Activated CD8-positive, alpha-beta memory T cell treated with anti-CD3 and anti-CD28 coated beads for 24 hours (primary cell): ENCODE measurements around the gene TMEM219.

Source experiments
- DNase-seq: peaks from one replicate; pipeline ENCODE4 v3.0.0-alpha.2; 2020

TMEM219 gene

GRCh38 chr16:29983420-29984136, 21.7 kb downstream of the TMEM219 start:
- no peak for DNase-seq

- no peak for DNase-seq
These were observed 22.4 kb downstream of the TMEM219 start for GRCh38 chr16:29984137-29984763.

- no peak for DNase-seq
These were observed 22.9 kb downstream of the TMEM219 start for GRCh38 chr16:29984764-29985147.

DNA sequence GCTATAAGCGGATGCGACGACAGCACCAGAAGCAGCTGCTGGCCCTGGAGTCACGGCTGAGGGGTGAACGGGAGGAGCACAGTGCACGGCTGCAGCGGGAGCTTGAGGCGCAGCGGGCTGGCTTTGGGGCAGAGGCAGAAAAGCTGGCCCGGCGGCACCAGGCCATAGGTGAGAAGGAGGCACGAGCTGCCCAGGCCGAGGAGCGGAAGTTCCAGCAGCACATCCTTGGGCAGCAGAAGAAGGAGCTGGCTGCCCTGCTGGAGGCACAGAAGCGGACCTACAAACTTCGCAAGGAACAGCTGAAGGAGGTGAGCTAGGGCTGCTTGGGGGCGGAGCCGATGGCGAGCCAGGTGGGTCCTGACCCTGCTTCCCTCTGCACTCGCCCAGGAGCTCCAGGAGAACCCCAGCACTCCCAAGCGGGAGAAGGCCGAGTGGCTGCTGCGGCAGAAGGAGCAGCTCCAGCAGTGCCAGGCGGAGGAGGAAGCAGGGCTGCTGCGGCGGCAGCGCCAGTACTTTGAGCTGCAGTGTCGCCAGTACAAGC, 23.5 kb downstream of the TMEM219 start:
- DNase-seq: no peak

- DNase-seq: no peak
These were observed 24.4 kb downstream of the TMEM219 start for GRCh38 chr16:29986231-29986630.

DNA sequence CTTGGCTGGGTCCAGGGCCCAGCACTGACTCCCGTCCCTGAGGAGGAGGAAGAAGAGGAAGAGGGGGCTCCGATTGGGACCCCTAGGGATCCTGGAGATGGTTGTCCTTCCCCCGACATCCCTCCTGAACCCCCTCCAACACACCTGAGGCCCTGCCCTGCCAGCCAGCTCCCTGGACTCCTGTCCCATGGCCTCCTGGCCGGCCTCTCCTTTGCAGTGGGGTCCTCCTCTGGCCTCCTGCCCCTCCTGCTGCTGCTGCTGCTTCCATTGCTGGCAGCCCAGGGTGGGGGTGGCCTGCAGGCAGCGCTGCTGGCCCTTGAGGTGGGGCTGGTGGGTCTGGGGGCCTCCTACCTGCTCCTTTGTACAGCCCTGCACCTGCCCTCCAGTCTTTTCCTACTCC, 25.1 kb downstream of the TMEM219 start:
- DNase-seq: no peak

- no peak for DNase-seq
These were observed 25.6 kb downstream of the TMEM219 start for GRCh38 chr16:29987371-29988085.

- no peak for DNase-seq
These were observed 26.6 kb downstream of the TMEM219 start for GRCh38 chr16:29988346-29989075.

- no peak for DNase-seq
These were observed 27.4 kb downstream of the TMEM219 start for GRCh38 chr16:29989111-29989858.

- DNase-seq: no peak
These were observed 28.2 kb downstream of the TMEM219 start for GRCh38 chr16:29990034-29990433.

- DNase-seq: peak; percentile 52
These were observed 29.1 kb downstream of the TMEM219 start for GRCh38 chr16:29990883-29991570.

- DNase-seq: peak; percentile 55
These were observed 29.7 kb downstream of the TMEM219 start for GRCh38 chr16:29991571-29991904.

GRCh38 chr16:29992344-29992967, 30.6 kb downstream of the TMEM219 start:
- no peak for DNase-seq

GRCh38 chr16:29993191-29993902, 31.5 kb downstream of the TMEM219 start:
- DNase-seq: no peak

- no peak for DNase-seq
These were observed 32.2 kb downstream of the TMEM219 start for GRCh38 chr16:29993903-29994599.

DNA sequence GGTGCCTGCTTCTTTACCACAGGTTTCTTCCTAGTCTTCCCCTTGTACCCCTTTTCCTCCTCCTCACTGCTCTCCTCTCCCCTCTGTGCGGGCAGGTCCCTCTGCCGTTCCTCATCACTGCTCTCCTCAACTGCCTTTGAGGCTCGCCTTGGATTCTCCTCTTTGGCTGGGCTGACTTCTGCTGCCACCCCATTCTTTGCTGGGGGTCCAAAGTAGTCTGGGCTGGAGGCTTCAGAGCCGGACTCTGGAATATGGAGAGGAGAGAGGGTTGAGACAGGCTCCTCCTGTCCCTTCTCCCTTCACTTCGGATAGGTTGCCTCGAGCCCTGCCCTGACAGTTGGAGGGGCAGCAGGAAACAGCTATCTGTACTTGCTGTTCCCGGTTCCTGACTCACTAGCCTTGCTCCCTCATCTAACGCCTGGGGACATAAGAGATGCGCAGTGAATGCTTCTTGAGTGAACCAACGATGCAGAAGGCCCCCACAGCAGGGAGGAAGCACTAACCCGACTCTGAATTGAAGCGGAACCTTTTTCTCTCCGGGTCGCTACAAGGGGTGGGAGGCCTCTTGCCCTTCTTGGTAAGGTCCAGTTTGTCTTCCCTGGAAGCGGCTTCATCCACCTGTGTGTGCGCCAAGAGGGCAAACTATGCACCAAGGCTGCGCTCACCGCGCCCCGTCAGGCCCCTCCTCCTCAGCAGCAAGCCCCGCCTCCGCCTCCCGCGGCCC, 32.9 kb downstream of the TMEM219 start:
- DNase-seq: no peak

GRCh38 chr16:29995324-29995910, 33.5 kb downstream of the TMEM219 start, which contains the start of gene HIRIP3:
Gene HIRIP3 (minus strand): TSS chr16:29995617. CDS start chr16:29995605, 12 bp downstream.
- DNase-seq: peak; percentile 94

- peak; percentile 99 for DNase-seq
These were observed 34.3 kb downstream of the TMEM219 start, which contains the start of gene INO80E for GRCh38 chr16:29995911-29996765. Gene INO80E (plus strand): TSS chr16:29996241. CDS start chr16:29996311, 70 bp downstream.
